ENCODE results near the gene CTDSPL. TPM values are rescaled to one million over a fixed set of nuclear protein-coding genes. Genes with fewer than 3 reads are reported as not detected.

Gene CTDSPL
- total and polyA plus RNA-seq, 2 experiments from 2014 or later: 7.1 to 33.4 TPM

DNA sequence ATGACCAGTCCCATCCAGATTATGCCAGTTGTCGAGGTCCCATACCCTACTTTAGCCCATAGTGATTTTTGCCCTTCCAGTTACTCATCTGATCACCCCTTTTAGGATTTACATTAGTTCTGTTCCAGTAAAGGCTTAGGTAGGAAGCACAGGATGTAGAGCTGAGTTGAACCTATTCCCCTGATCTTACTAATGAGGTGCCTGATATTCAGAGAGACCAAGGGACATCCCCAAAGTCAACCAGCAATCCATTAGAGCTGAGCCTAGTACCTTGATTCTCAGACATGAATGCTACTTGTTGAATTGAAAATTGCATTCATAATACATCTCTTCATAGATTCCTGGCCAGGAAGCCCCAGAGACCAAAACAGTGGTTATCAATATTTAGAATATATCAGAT is 24.7 kb downstream of the CTDSPL start:
- Histone ChIP-seq H2AFZ (no peak overlapping the region), H3K9me3 (ENCODE audit: low read depth) (no peaks in the 10 kb centered on the region), H3K4me1 (ENCODE audit: insufficient read depth) (no peaks in the 10 kb centered on the region), H3K27ac (no peak overlapping the region), H3K9me2 (ENCODE audit: insufficient read depth) (no peaks in the 10 kb centered on the region; the same call in 1 of the 2 replicates), H3K27me3 (replicated peaks; ENCODE audit: insufficient read depth) (no peaks in the 10 kb centered on the region), H3K4me3 (no peak overlapping the region), H3K36me3 (ENCODE audit: low read depth) (no peaks in the 10 kb centered on the region), H3F3A (ENCODE audit: insufficient read depth) (no peaks in the 10 kb centered on the region), H4K20me1 (ENCODE audit: insufficient read depth) (peaks cover 6% of the 10 kb centered on the region; the same call in 1 of the 2 replicates), H3K4me2 (ENCODE audit: unreplicated experiment) (no peak overlapping the region), H3K79me2 (ENCODE audit: insufficient read depth) (peaks cover 99% of the 10 kb centered on the region), H3K9ac (no peak overlapping the region)
- DNase-seq: no peak
- TF ChIP-seq EZH2 (IDR thresholded peaks at IDR 0.05; ENCODE audit: insufficient read depth, poor library complexity, severe bottlenecking) (no peak), EZH2phosphoT487 (IDR thresholded peaks at IDR 0.05; ENCODE audit: insufficient read depth, low read depth) (no peak)
- in situ Hi-C loops (cut with MboI): no loop called here
- WGBS, 2 experiments (ENCODE audit: low coverage in 1 of 2, low lambda C conversion rate in 2 of 2, missing lambda C conversion rate in 2 of 2): 100% methylated on average over 1 of the region's 1 CpG

GRCh38 chr3:37887062-37887461 is 25.4 kb downstream of the CTDSPL start:
- no peaks in the 10 kb centered on the region for H3K36me3 ChIP-seq (ENCODE audit: low read depth)
- no peaks in the 10 kb centered on the region; the same call in 1 of the 2 replicates for H3K9me2 ChIP-seq (ENCODE audit: insufficient read depth)
- H3K4me3 ChIP-seq: no peak overlapping the region
- peaks cover 8% of the 10 kb centered on the region; the same call in 1 of the 2 replicates for H4K20me1 ChIP-seq (ENCODE audit: insufficient read depth)
- no peaks in the 10 kb centered on the region for H3K4me1 ChIP-seq (ENCODE audit: insufficient read depth)
- no peaks in the 10 kb centered on the region for H3K27me3 ChIP-seq (replicated peaks; ENCODE audit: insufficient read depth)
- H3K9me3 ChIP-seq (ENCODE audit: low read depth): no peaks in the 10 kb centered on the region
- TF ChIP-seq EZH2 (IDR thresholded peaks at IDR 0.05; ENCODE audit: insufficient read depth, poor library complexity, severe bottlenecking): no peak
- no peak for TF ChIP-seq EZH2phosphoT487 (IDR thresholded peaks at IDR 0.05; ENCODE audit: insufficient read depth, low read depth)
- peaks cover 99% of the 10 kb centered on the region for H3K79me2 ChIP-seq (ENCODE audit: insufficient read depth)
- no peaks in the 10 kb centered on the region for H3F3A ChIP-seq (ENCODE audit: insufficient read depth)
- no peak overlapping the region for H3K27ac ChIP-seq
- H3K4me2 ChIP-seq (ENCODE audit: unreplicated experiment): no peak overlapping the region
- in situ Hi-C loops (cut with MboI): no loop called here
- no peak overlapping the region for H3K9ac ChIP-seq
- 95 to 98% methylated on average over 3 of the region's 3 CpGs for WGBS, 2 experiments (ENCODE audit: low coverage in 1 of 2, low lambda C conversion rate in 2 of 2, missing lambda C conversion rate in 2 of 2)
- DNase-seq: no peak
- H2AFZ ChIP-seq: no peak overlapping the region

DNA sequence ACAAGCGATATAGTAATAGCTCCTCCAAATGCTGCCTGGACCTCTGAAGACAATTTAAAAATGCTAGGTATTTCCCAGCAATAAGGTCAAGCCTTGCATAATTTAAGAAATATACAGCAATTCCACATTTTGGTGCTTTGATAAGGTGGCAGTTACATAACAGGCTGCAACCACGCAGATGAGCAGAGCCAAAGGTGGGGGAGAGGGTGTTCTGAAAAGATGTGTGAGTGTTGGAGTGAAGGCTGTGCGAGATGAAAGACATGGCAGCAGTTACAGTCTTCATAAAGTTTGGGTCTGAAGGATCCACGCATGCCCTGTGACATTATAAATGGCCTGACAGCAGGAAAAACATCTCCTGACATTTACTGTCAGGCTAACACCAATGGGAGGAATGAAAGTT is 26.1 kb downstream of the CTDSPL start:
- TF ChIP-seq EZH2 (IDR thresholded peaks at IDR 0.05; ENCODE audit: insufficient read depth, poor library complexity, severe bottlenecking): no peak
- Histone ChIP-seq H3K4me1 (ENCODE audit: insufficient read depth) (no peaks in the 10 kb centered on the region), H3K27me3 (replicated peaks; ENCODE audit: insufficient read depth) (no peaks in the 10 kb centered on the region), H3F3A (ENCODE audit: insufficient read depth) (no peaks in the 10 kb centered on the region), H3K4me3 (no peak overlapping the region), H4K20me1 (ENCODE audit: insufficient read depth) (peaks cover 11% of the 10 kb centered on the region; the same call in 1 of the 2 replicates), H3K9me3 (ENCODE audit: low read depth) (no peaks in the 10 kb centered on the region), H3K4me2 (ENCODE audit: unreplicated experiment) (no peak overlapping the region), H3K9ac (no peak overlapping the region), H3K36me3 (ENCODE audit: low read depth) (no peaks in the 10 kb centered on the region), H3K27ac (no peak overlapping the region), H3K79me2 (ENCODE audit: insufficient read depth) (peaks cover 99% of the 10 kb centered on the region), H3K9me2 (ENCODE audit: insufficient read depth) (no peaks in the 10 kb centered on the region; the same call in 1 of the 2 replicates), H2AFZ (no peak overlapping the region)
- 94 to 98% methylated on average over 4 of the region's 4 CpGs for WGBS, 2 experiments (ENCODE audit: low coverage in 1 of 2, low lambda C conversion rate in 2 of 2, missing lambda C conversion rate in 2 of 2)
- in situ Hi-C loops (cut with MboI): no loop called here
- DNase-seq: no peak

GRCh38 chr3:37888421-37888820 is 26.7 kb downstream of the CTDSPL start:
- 97 to 100% methylated on average over 3 of the region's 3 CpGs for WGBS, 2 experiments (ENCODE audit: low coverage in 1 of 2, low lambda C conversion rate in 2 of 2, missing lambda C conversion rate in 2 of 2)

More at GRCh38 chr3:37888421-37888820, 26.7 kb downstream of the CTDSPL start:
- no peak for DNase-seq
- Histone ChIP-seq H3K9me3 (ENCODE audit: low read depth) (no peaks in the 10 kb centered on the region), H3K4me2 (ENCODE audit: unreplicated experiment) (no peak overlapping the region), H3K36me3 (ENCODE audit: low read depth) (no peaks in the 10 kb centered on the region), H3K27me3 (replicated peaks; ENCODE audit: insufficient read depth) (no peaks in the 10 kb centered on the region), H3K9ac (no peak overlapping the region), H3K9me2 (ENCODE audit: insufficient read depth) (no peaks in the 10 kb centered on the region; the same call in 1 of the 2 replicates), H3K4me3 (no peak overlapping the region), H3K4me1 (ENCODE audit: insufficient read depth) (no peaks in the 10 kb centered on the region), H4K20me1 (ENCODE audit: insufficient read depth) (peaks cover 9% of the 10 kb centered on the region; the same call in 1 of the 2 replicates), H3K27ac (no peak overlapping the region), H3K79me2 (ENCODE audit: insufficient read depth) (peaks cover 99% of the 10 kb centered on the region), H3F3A (ENCODE audit: insufficient read depth) (peaks cover 5% of the 10 kb centered on the region; the same call in 1 of the 2 replicates), H2AFZ (no peak overlapping the region)
- TF ChIP-seq EZH2phosphoT487 (IDR thresholded peaks at IDR 0.05; ENCODE audit: insufficient read depth, low read depth): no peak
- TF ChIP-seq EZH2 (IDR thresholded peaks at IDR 0.05; ENCODE audit: insufficient read depth, poor library complexity, severe bottlenecking): no peak
- in situ Hi-C loops (cut with MboI): no loop called here
